GM12878 (cell line): ENCODE results near the gene SCD5. TPM values are rescaled to one million over a fixed set of nuclear protein-coding genes. Genes with fewer than 3 reads are reported as not detected.

Source experiments
- ATAC-seq: fragments of 200-7000 bp; cut with Tn5 transposase; 3 replicates; pipeline ENCODE4 v1.9.1; 2020; ENCODE audit warnings: mild to moderate bottlenecking, moderate library complexity
- BruUV-seq: library from RNA; stranded (reverse); fragments of 400-500 nt; replicated peaks from 2 replicates; lab custom pipeline; 2021; lab: Mats Ljungman, UMichigan
- CTCF ChIA-PET: fragments of 300-600 bp; sonication (Branson Sonifier 250); formaldehyde crosslinking; extraction: SDS; loops from one replicate; lab custom pipeline; 2021; ENCODE audit warnings: inconsistent platforms; lab: Yijun Ruan, JAX
- POLR2A ChIA-PET: fragments of 350-600 bp; formaldehyde crosslinking; extraction: SDS; loops from one replicate; lab custom pipeline; 2021; ENCODE audit warnings: inconsistent platforms; lab: Charles Lee
- RAD21 ChIA-PET: fragments of 300-600 bp; sonication (Branson Sonifier 250); formaldehyde crosslinking; loops from one replicate; lab custom pipeline; 2023; ENCODE audit warnings: antibody characterized with exemption; ENCODE audit not compliant: unreplicated experiment; lab: Charles Lee
- SMC1A ChIA-PET: fragments of 300-600 bp; sonication (Branson Sonifier 250); formaldehyde crosslinking; loops from one replicate; lab custom pipeline; 2023; ENCODE audit not compliant: unreplicated experiment, uncharacterized antibody; lab: Charles Lee
- DNase-seq: peaks from one replicate; pipeline ENCODE4 v3.0.0-alpha.2; 2011; ENCODE audit warnings: low read depth, low spot score
- FAIRE-seq: peaks from 3 replicates; lab custom pipeline; 2011; peaks lifted over from hg19 to GRCh38; lab: Jason Lieb, UNC
- H2AFZ ChIP-seq: 2 replicates; pipeline ENCODE4 v1.6.0; 2011; ENCODE audit warnings: low read depth, low read length, control low read depth; ENCODE audit not compliant: control insufficient read depth
- H3K27ac ChIP-seq: 2 replicates; pipeline ENCODE4 v1.5.1; 2011; ENCODE audit warnings: control low read depth; ENCODE audit not compliant: control insufficient read depth, insufficient read depth
- H3K27me3 ChIP-seq, 2 experiments: replicated peaks in 1 of 2; 2 replicates each; pipeline versions ENCODE4 v1.6.0 to v1.6.1; 2011; ENCODE audit warnings: low read length in 1 of 2; ENCODE audit not compliant: control insufficient read depth in 2 of 2, insufficient read depth in 2 of 2
- H3K36me3 ChIP-seq, 2 experiments: 2 replicates each; pipeline ENCODE4 v1.5.1; 2011; ENCODE audit warnings: low read length in 1 of 2; ENCODE audit not compliant: control insufficient read depth in 2 of 2, insufficient read depth in 2 of 2
- H3K4me1 ChIP-seq: 2 replicates; pipeline ENCODE4 v1.6.1; 2011; ENCODE audit warnings: mild to moderate bottlenecking, low read length, moderate library complexity, mixed read lengths; ENCODE audit not compliant: control insufficient read depth, insufficient read depth
- H3K4me2 ChIP-seq: 2 replicates; pipeline ENCODE4 v1.6.0; 2011; ENCODE audit warnings: control low read depth; ENCODE audit not compliant: control insufficient read depth, insufficient read depth
- H3K4me3 ChIP-seq: fragments of 200-600 bp; sonication (generic); 2 replicates; pipeline ENCODE4 v1.5.1; 2016
- H3K79me2 ChIP-seq: 2 replicates; pipeline ENCODE4 v1.6.0; 2011; ENCODE audit warnings: low read length; ENCODE audit not compliant: control insufficient read depth, insufficient read depth
- H3K9ac ChIP-seq: 2 replicates; pipeline ENCODE4 v1.8.0; 2011; ENCODE audit warnings: low read length, control low read depth, mixed read lengths; ENCODE audit not compliant: control insufficient read depth, insufficient read depth
- H3K9me3 ChIP-seq: replicated peaks from 3 replicates; pipeline ENCODE4 v1.5.1; 2011; ENCODE audit warnings: mild to moderate bottlenecking, low read length; ENCODE audit not compliant: control insufficient read depth, insufficient read depth
- H4K20me1 ChIP-seq: 2 replicates; pipeline ENCODE4 v1.6.0; 2011; ENCODE audit not compliant: control insufficient read depth, insufficient read depth
- ESRRA ChIP-seq: IDR thresholded peaks from 2 replicates; pipeline ENCODE4 v1.6.1; 2012; ENCODE audit warnings: mild to moderate bottlenecking, low read length, improper control_type of control experiment
- HDGF ChIP-seq: fragments of 450-650 bp; IDR thresholded peaks from 2 replicates; pipeline ENCODE4 v1.6.1; 2016; ENCODE audit warnings: antibody characterized with exemption
- POLR2AphosphoS2 ChIP-seq: IDR thresholded peaks from 2 replicates; pipeline ENCODE4 v1.6.1; 2011; ENCODE audit warnings: low read depth, mild to moderate bottlenecking, low read length, improper control_type of control experiment, moderate library complexity
- POLR2AphosphoS5 ChIP-seq: IDR thresholded peaks from 2 replicates; pipeline ENCODE4 v1.6.1; 2011; ENCODE audit warnings: mild to moderate bottlenecking, low read length, inconsistent platforms
- RFX5 ChIP-seq: IDR thresholded peaks from 2 replicates; pipeline ENCODE4 v1.6.1; 2011; ENCODE audit warnings: low read depth, low read length, improper control_type of control experiment
- STAT3 ChIP-seq: IDR thresholded peaks from 2 replicates; pipeline ENCODE4 v1.6.1; 2011; ENCODE audit warnings: low read depth, low read length, improper control_type of control experiment
- ZNF622 ChIP-seq: fragments of 450-650 bp; IDR thresholded peaks from 2 replicates; pipeline ENCODE4 v1.6.1; 2017; ENCODE audit warnings: mild to moderate bottlenecking, inconsistent platforms
- WGBS: methylation state at CpG from one replicate; pipeline ENCODE4 v1.1.6; 2016; ENCODE audit warnings: low lambda C conversion rate; ENCODE audit not compliant: insufficient replicate concordance, insufficient coverage; ENCODE audit errors: missing lambda C conversion rate; 5-methylcytosine and 5-hydroxymethylcytosine counted together
- in situ Hi-C: fragments of 300-500 bp; cut with MboI; formaldehyde crosslinking; loops from 9 replicates; pipeline ENCODE4 v1.14.3; 2018; ENCODE audit warnings: mixed read lengths
- intact Hi-C: fragments of 100-400 bp; cut with micrococcal nuclease; formaldehyde crosslinking; loops from one replicate; pipeline ENCODE4 v1.14.2; 2022; ENCODE audit not compliant: unreplicated experiment
- polyA plus RNA-seq, 11 experiments: library from polyadenylated mRNA; depleted of rRNA in 4 of 11; unstranded in 6 of 11; stranded (reverse) in 5 of 11; fragments of >200 nt; fragmentation: Nextera tagmentation in 4 of 11; fragmentation: Illumina TruSeq in 1 of 11; extraction: Ambion mirVana in 4 of 11; extraction: Trizol in 1 of 11; gene quantifications; 1 replicate in 1 of 11; 2 replicates in 10 of 11; pipeline versions ENCODE4 v1.2.1 to v1.2.3, GENCODE V29; 2011 to 2016; ENCODE audit warnings: inconsistent platforms in 2 of 11, missing spikeins in 2 of 11, low read depth in 1 of 11
- total RNA-seq, 4 experiments: library from RNA; depleted of rRNA in 3 of 4; stranded (reverse); fragments of >200 nt in 3 of 4; fragmentation: Illumina TruSeq in 1 of 4; extraction: Trizol in 1 of 4; gene quantifications; 2 replicates each; pipeline versions ENCODE4 v1.2.1 to v1.2.3, GENCODE V29; 2013 to 2021
- TF ChIP-seq, protein P1 (sequence below): IDR thresholded peaks from 2 replicates; pipeline ENCODE4 v1.6.1; 2012; ENCODE audit warnings: mild to moderate bottlenecking, low read depth, low read length
- TF ChIP-seq, protein P2 (sequence below): fragments of 450-650 bp; IDR thresholded peaks from 2 replicates; pipeline ENCODE4 v1.6.1; 2017; ENCODE audit warnings: antibody characterized with exemption, mild to moderate bottlenecking, moderate library complexity
- TF ChIP-seq, protein P3 (sequence below): fragments of 450-650 bp; IDR thresholded peaks from 2 replicates; pipeline ENCODE4 v1.6.1; 2017; ENCODE audit warnings: mild to moderate bottlenecking, moderate library complexity

SCD5 gene
- total and polyA plus RNA-seq, 10 of the 15 experiments (the other 5 are each of a cell fraction or from before 2014, with no cell fraction given) = 2.4 to 15.0 (median 4.2) TPM

DNA sequence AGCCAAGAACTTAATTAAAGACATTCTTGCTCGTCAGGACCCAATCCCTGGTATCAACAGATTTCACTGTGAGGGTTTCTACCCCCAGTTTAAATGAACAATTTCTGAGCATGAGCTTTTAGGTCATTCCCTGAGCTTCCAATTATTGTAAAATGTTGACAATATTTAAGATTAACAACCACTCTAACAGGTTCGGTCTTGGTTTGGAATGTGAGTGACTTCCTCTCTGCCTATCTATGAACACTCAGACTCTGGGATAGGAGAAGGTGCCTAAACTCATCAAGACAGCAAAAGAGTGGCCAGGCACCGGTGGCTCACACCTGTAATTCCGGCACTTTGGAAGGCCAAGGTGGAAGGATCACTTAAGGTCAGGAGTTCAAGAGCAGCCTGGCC is 153.9 kb downstream of the SCD5 start (continued):
- TF ChIP-seq, protein P1, sequence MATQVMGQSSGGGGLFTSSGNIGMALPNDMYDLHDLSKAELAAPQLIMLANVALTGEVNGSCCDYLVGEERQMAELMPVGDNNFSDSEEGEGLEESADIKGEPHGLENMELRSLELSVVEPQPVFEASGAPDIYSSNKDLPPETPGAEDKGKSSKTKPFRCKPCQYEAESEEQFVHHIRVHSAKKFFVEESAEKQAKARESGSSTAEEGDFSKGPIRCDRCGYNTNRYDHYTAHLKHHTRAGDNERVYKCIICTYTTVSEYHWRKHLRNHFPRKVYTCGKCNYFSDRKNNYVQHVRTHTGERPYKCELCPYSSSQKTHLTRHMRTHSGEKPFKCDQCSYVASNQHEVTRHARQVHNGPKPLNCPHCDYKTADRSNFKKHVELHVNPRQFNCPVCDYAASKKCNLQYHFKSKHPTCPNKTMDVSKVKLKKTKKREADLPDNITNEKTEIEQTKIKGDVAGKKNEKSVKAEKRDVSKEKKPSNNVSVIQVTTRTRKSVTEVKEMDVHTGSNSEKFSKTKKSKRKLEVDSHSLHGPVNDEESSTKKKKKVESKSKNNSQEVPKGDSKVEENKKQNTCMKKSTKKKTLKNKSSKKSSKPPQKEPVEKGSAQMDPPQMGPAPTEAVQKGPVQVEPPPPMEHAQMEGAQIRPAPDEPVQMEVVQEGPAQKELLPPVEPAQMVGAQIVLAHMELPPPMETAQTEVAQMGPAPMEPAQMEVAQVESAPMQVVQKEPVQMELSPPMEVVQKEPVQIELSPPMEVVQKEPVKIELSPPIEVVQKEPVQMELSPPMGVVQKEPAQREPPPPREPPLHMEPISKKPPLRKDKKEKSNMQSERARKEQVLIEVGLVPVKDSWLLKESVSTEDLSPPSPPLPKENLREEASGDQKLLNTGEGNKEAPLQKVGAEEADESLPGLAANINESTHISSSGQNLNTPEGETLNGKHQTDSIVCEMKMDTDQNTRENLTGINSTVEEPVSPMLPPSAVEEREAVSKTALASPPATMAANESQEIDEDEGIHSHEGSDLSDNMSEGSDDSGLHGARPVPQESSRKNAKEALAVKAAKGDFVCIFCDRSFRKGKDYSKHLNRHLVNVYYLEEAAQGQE = no peak
- no peak for TF ChIP-seq RFX5
- TF ChIP-seq, protein P2, sequence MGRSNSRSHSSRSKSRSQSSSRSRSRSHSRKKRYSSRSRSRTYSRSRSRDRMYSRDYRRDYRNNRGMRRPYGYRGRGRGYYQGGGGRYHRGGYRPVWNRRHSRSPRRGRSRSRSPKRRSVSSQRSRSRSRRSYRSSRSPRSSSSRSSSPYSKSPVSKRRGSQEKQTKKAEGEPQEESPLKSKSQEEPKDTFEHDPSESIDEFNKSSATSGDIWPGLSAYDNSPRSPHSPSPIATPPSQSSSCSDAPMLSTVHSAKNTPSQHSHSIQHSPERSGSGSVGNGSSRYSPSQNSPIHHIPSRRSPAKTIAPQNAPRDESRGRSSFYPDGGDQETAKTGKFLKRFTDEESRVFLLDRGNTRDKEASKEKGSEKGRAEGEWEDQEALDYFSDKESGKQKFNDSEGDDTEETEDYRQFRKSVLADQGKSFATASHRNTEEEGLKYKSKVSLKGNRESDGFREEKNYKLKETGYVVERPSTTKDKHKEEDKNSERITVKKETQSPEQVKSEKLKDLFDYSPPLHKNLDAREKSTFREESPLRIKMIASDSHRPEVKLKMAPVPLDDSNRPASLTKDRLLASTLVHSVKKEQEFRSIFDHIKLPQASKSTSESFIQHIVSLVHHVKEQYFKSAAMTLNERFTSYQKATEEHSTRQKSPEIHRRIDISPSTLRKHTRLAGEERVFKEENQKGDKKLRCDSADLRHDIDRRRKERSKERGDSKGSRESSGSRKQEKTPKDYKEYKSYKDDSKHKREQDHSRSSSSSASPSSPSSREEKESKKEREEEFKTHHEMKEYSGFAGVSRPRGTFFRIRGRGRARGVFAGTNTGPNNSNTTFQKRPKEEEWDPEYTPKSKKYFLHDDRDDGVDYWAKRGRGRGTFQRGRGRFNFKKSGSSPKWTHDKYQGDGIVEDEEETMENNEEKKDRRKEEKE = no peak
- no peak for TF ChIP-seq ZNF622
- no peak for TF ChIP-seq ESRRA

DNA sequence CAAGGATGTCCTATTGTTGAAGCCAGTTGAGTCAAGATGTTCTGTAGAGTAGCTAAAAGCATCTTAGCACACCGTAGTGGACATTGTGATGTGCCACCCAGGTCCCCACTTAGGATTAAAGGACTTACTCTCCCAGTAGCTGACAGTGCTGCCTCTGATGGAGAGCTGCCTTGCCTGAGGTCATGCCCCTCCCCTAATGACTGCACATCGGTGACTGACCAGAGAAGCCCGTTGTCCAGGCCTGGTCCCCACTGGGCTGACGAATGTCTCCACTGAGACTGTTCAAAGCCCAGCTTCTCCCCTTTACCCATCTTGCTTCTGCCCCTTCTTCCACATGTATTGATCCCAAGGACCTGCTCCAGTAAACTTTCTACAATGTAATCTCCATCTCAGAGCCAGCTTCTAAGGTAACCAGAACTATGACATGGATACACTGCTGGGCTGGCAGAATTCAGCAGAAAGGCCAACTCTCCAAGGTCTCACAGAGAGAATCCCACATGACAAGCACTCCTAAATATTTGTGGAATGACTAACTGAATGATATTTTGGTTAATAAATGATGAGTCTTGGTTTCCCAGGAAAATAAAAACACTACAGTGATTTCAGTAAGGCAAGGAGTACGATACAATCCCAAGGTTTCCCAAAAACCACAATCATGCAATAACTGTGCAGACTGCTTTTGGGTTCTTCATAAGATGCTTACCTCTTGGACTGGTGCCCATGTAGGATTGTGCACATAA is 154.4 kb downstream of the SCD5 start:
- POLR2A ChIA-PET = no interaction called here
- Histone ChIP-seq H3K4me2 (no peak overlapping the region), H3K27me3 (no peaks in the 10 kb centered on the region), H3K79me2 (no peaks in the 10 kb centered on the region), H3K9me3 (no peaks in the 10 kb centered on the region), H3K36me3 (no peaks in the 10 kb centered on the region), H4K20me1 (no peaks in the 10 kb centered on the region), H2AFZ (no peak overlapping the region), H3K27ac (no peak overlapping the region), H3K4me3 (no peak overlapping the region), H3K9ac (no peak overlapping the region), H3K4me1 (no peaks in the 10 kb centered on the region)
- BruUV-seq = no TSS peak
- no peak for DNase-seq
- SMC1A ChIA-PET = no interaction called here
- CTCF ChIA-PET = no interaction called here
- no peak for ATAC-seq
- RAD21 ChIA-PET = no interaction called here
- intact Hi-C loops = no loop called here
- no peak for FAIRE-seq
- in situ Hi-C loops = no loop called here
- WGBS = 5% methylated on average over 5 of the region's 5 CpGs
- TF ChIP-seq, protein P3, sequence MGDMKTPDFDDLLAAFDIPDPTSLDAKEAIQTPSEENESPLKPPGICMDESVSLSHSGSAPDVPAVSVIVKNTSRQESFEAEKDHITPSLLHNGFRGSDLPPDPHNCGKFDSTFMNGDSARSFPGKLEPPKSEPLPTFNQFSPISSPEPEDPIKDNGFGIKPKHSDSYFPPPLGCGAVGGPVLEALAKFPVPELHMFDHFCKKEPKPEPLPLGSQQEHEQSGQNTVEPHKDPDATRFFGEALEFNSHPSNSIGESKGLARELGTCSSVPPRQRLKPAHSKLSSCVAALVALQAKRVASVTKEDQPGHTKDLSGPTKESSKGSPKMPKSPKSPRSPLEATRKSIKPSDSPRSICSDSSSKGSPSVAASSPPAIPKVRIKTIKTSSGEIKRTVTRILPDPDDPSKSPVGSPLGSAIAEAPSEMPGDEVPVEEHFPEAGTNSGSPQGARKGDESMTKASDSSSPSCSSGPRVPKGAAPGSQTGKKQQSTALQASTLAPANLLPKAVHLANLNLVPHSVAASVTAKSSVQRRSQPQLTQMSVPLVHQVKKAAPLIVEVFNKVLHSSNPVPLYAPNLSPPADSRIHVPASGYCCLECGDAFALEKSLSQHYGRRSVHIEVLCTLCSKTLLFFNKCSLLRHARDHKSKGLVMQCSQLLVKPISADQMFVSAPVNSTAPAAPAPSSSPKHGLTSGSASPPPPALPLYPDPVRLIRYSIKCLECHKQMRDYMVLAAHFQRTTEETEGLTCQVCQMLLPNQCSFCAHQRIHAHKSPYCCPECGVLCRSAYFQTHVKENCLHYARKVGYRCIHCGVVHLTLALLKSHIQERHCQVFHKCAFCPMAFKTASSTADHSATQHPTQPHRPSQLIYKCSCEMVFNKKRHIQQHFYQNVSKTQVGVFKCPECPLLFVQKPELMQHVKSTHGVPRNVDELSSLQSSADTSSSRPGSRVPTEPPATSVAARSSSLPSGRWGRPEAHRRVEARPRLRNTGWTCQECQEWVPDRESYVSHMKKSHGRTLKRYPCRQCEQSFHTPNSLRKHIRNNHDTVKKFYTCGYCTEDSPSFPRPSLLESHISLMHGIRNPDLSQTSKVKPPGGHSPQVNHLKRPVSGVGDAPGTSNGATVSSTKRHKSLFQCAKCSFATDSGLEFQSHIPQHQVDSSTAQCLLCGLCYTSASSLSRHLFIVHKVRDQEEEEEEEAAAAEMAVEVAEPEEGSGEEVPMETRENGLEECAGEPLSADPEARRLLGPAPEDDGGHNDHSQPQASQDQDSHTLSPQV = no peak
- TF ChIP-seq POLR2AphosphoS2 = no peak
- TF ChIP-seq POLR2AphosphoS5 = no peak
- no peak for TF ChIP-seq STAT3
- no peak for TF ChIP-seq HDGF
